Calu3 (cell line): Measurements from ENCODE around the gene DBET. TPM values are rescaled to one million over a fixed set of nuclear protein-coding genes. Genes with fewer than 3 reads are reported as not detected.
"Not testable (repeated sequence)": the region's sequence is repeated elsewhere in the genome, so short reads cannot be mapped to it uniquely, and the experiment has no call there.

ENCODE experiments used
- BruUV-seq: library from RNA; stranded (reverse); fragments of 400-500 nt; replicated peaks from 2 replicates; lab custom pipeline; 2021; lab: Mats Ljungman, UMichigan
- CTCF ChIA-PET: fragments of 300-600 bp; sonication (Branson Sonifier 250); formaldehyde crosslinking; loops from one replicate; lab custom pipeline; 2022; ENCODE audit warnings: antibody characterized with exemption; lab: Charles Lee
- DNase-seq: peaks from one replicate; pipeline ENCODE4 v3.0.0; 2022
- H3K27ac Mint-ChIP-seq: one replicate; pipeline ENCODE4 v1.8.0; 2022; ENCODE audit warnings: mixed read lengths; ENCODE audit not compliant: unreplicated experiment
- H3K27me3 Mint-ChIP-seq: one replicate; pipeline ENCODE4 v1.8.0; 2022; ENCODE audit warnings: mixed read lengths; ENCODE audit not compliant: unreplicated experiment
- H3K36me3 Mint-ChIP-seq: one replicate; pipeline ENCODE4 v1.8.0; 2022; ENCODE audit warnings: mild to moderate bottlenecking, moderate library complexity, mixed read lengths; ENCODE audit not compliant: insufficient read depth, unreplicated experiment
- H3K4me1 Mint-ChIP-seq: one replicate; pipeline ENCODE4 v1.8.0; 2022; ENCODE audit warnings: mild to moderate bottlenecking, low read depth, mixed read lengths; ENCODE audit not compliant: unreplicated experiment
- H3K4me3 Mint-ChIP-seq: one replicate; pipeline ENCODE4 v1.8.0; 2022; ENCODE audit warnings: mild to moderate bottlenecking, low read depth, moderate library complexity, mixed read lengths; ENCODE audit not compliant: unreplicated experiment
- H3K9me3 Mint-ChIP-seq: one replicate; pipeline ENCODE4 v1.8.0; 2022; ENCODE audit warnings: low read depth, mixed read lengths; ENCODE audit not compliant: unreplicated experiment
- intact Hi-C: fragments of 100-400 bp; cut with micrococcal nuclease; formaldehyde crosslinking; loops from one replicate; pipeline ENCODE4 v1.10.0; 2022; ENCODE audit not compliant: unreplicated experiment
- total RNA-seq: library from RNA; stranded (reverse); gene quantifications from 2 replicates; pipeline ENCODE4 v1.2.3, GENCODE V29; 2022

The DBET gene
- total RNA-seq, 1 experiment from 2014 or later = not detected

DNA sequence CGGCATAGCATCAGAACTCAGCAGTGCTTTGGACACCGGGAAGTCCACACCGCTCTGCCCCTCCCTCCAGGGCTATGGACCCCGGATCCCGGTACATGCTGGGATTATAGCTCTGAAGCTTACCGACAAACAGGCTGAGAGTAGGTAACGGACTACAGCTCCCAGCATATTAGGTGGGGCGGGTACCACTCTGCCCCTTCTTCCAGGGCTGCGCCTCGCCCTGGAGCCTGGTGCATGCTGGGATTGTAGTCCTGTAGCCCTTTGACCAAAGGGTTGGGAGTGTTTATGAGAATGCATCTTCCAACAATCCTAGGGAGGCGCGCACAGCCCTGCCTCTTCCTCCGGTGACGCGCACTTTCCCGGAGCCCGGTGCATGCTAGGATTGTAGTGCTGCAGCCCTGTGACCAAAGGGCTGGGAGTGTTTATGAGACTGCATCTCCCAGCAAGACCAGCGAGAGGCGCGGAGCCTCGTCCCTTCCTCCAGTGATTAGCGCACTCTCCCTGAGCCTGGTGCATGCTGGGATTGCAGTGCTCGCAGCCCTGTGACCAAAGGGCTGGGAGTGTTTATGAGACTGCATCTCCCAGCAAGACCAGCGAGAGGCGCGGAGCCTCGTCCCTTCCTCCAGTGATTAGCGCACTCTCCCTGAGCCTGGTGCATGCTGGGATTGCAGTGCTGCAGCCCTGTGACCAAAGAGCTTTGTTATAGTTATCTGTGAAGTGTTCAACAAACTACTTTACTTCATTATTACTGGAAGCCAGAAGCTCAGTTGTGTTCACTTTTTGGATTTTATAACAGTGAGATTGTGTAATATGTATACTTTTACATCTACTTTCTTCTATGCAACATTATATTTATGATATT, 14.7 kb upstream of the DBET start:
- H3K4me3 Mint-ChIP-seq, intact Hi-C loops, H3K9me3 Mint-ChIP-seq, DNase-seq, H3K27me3 Mint-ChIP-seq, H3K36me3 Mint-ChIP-seq, CTCF ChIA-PET, BruUV-seq, H3K27ac Mint-ChIP-seq, H3K4me1 Mint-ChIP-seq: not testable (repeated sequence)

DNA sequence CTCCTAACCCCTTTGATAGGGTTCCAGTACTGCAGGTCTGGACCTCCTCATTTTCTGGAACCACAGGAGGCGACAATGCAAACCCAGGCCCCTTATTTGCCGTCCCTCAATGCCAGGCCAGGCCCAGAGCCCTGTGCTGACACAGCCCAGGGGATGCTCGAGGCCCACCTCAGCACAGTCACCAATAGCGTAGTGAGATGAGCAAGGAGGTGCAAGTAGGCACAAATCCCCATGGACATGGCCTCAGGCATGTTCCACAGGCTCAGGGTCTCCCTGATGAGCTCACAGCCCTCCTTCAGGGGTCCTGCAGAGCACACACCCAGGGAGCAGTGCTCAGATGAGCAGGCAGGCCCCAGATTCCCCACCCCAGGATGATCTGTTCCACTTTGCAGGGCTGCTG, 5.3 kb upstream of the DBET start:
- BruUV-seq, CTCF ChIA-PET, H3K9me3 Mint-ChIP-seq, intact Hi-C loops, H3K4me1 Mint-ChIP-seq, H3K4me3 Mint-ChIP-seq, H3K36me3 Mint-ChIP-seq, H3K27ac Mint-ChIP-seq, H3K27me3 Mint-ChIP-seq, DNase-seq: not testable (repeated sequence)

DNA sequence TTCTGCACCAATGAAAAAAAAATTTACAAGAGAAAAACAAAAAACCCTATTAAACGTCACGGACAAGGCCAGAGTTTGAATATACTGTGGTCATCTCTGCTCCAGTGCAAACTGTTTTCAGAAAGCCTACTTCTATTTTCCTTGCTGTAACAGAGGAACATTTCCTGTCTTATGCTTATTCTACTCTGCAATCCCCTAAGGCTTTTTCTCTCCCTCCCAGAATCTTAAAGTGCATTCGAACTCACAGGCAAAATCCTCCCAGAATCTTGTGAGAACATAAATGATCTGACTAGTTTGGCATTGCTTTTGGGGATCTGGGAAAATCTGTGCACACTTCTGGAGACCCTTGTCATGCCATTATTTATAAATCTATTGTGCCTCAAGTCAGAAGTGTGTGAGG, 503 bp downstream of the DBET start:
- CTCF ChIA-PET, H3K27me3 Mint-ChIP-seq, DNase-seq, H3K36me3 Mint-ChIP-seq, H3K4me1 Mint-ChIP-seq, H3K4me3 Mint-ChIP-seq, H3K27ac Mint-ChIP-seq, intact Hi-C loops, H3K9me3 Mint-ChIP-seq, BruUV-seq: not testable (repeated sequence)

DNA sequence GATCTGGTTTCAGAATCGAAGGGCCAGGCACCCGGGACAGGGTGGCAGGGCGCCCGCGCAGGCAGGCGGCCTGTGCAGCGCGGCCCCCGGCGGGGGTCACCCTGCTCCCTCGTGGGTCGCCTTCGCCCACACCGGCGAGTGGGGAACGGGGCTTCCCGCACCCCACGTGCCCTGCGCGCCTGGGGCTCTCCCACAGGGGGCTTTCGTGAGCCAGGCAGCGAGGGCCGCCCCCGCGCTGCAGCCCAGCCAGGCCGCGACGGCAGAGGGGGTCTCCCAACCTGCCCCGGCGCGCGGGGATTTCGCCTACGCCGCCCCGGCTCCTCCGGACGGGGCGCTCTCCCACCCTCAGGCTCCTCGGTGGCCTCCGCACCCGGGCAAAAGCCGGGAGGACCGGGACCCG, 4.0 kb downstream of the DBET start:
- H3K27ac Mint-ChIP-seq, BruUV-seq, intact Hi-C loops, DNase-seq, H3K9me3 Mint-ChIP-seq, H3K27me3 Mint-ChIP-seq, H3K36me3 Mint-ChIP-seq, H3K4me3 Mint-ChIP-seq, H3K4me1 Mint-ChIP-seq, CTCF ChIA-PET: not testable (repeated sequence)

DNA sequence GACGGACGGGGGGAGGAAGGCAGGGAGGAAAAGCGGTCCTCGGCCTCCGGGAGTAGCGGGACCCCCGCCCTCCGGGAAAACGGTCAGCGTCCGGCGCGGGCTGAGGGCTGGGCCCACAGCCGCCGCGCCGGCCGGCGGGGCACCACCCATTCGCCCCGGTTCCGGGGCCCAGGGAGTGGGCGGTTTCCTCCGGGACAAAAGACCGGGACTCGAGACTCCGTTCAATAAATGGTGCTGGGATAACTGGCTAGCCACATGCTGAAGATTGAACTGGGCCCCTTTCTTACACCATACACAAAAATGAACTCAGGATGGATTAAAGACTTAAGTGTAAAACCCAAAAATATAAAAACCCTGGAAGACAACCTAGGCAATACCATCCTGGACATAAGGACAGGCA, 28.8 kb downstream of the DBET start:
- DNase-seq, H3K27me3 Mint-ChIP-seq, BruUV-seq, CTCF ChIA-PET, H3K36me3 Mint-ChIP-seq, H3K27ac Mint-ChIP-seq, intact Hi-C loops, H3K4me1 Mint-ChIP-seq, H3K4me3 Mint-ChIP-seq, H3K9me3 Mint-ChIP-seq: not testable (repeated sequence)

DNA sequence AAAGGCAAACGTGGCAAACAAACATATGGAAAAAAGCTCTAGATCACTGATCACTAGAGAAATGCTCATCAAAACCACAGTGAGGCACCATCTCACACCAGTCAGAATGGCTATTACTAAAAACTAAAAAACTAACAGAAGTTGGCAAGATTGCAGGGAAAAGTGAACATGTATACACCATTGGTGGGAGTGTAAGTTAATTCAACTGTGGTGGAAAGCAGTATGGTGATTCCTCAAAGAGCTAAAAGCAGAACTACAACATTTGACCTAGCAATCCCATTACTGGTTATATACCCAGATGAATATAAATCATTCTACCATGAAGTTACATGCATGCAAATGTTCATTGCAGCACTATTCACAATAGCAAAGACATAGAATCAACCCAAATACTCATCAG, 29.7 kb downstream of the DBET start:
- H3K4me3 Mint-ChIP-seq, H3K4me1 Mint-ChIP-seq, DNase-seq, H3K27me3 Mint-ChIP-seq, H3K36me3 Mint-ChIP-seq, BruUV-seq, intact Hi-C loops, CTCF ChIA-PET, H3K9me3 Mint-ChIP-seq, H3K27ac Mint-ChIP-seq: not testable (repeated sequence)

DNA sequence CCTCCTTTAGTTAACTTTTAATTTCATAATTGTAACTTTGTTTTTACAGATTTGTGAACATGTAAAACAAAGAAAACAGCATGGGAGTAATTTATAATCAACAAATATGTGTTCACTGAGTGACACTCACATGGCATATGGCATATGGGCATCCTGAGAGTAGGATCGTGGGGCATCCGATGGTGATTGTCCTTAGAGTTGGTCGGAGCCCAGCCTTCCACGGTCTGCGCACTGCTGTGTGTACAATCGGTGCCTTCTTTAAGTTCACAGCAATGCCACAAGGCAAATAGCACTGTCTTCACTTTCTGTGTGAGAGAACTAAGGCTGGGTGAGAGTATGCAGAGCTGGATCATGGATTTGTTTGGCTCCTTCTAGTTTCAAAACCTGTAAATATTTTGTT, 31.0 kb downstream of the DBET start:
- H3K9me3 Mint-ChIP-seq, H3K27me3 Mint-ChIP-seq, DNase-seq, H3K36me3 Mint-ChIP-seq, H3K4me3 Mint-ChIP-seq, H3K27ac Mint-ChIP-seq, intact Hi-C loops, H3K4me1 Mint-ChIP-seq, BruUV-seq, CTCF ChIA-PET: not testable (repeated sequence)

DNA sequence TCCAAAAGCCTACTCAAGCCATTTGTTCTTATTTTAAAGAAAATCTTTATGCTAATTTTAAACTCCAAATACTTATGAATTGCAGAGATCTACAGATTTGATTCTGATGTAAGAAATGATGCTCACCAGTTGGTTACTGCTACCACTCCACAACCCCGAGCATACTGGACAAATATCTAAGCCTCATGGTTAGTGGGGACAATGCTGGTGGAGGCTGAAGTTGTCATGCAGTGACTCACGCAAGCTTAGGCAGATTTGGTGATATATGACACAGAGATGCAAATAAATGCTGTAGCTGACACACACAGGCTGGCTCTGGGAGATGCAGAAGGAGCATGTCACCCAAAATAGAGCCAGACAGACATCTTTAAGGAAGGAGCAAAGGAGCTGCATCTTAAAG, 35.3 kb downstream of the DBET start:
- DNase-seq, H3K27me3 Mint-ChIP-seq, H3K9me3 Mint-ChIP-seq, CTCF ChIA-PET, H3K36me3 Mint-ChIP-seq, H3K27ac Mint-ChIP-seq, H3K4me3 Mint-ChIP-seq, H3K4me1 Mint-ChIP-seq, BruUV-seq, intact Hi-C loops: not testable (repeated sequence)

DNA sequence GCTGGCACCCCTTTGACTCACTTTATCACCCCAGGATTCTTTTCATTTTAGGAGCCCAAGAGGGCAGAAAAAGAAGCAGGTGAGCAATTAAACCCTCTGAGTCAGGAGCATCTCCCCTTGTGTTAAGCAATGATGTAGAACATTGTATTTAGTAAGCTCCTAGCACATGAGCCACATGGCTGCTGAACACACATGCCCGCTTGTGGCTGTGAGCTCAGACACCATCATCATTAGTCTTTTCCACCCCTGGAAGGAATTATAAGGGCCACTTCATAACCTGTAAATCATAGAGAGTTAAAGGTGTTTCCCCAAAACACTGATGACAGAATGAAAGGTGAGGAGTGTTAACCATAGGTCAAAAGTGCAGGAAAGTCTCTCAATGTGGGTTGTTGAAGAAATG, 37.2 kb downstream of the DBET start:
- H3K36me3 Mint-ChIP-seq, H3K27me3 Mint-ChIP-seq, H3K9me3 Mint-ChIP-seq, DNase-seq, CTCF ChIA-PET, H3K27ac Mint-ChIP-seq, BruUV-seq, H3K4me3 Mint-ChIP-seq, intact Hi-C loops, H3K4me1 Mint-ChIP-seq: not testable (repeated sequence)

DNA sequence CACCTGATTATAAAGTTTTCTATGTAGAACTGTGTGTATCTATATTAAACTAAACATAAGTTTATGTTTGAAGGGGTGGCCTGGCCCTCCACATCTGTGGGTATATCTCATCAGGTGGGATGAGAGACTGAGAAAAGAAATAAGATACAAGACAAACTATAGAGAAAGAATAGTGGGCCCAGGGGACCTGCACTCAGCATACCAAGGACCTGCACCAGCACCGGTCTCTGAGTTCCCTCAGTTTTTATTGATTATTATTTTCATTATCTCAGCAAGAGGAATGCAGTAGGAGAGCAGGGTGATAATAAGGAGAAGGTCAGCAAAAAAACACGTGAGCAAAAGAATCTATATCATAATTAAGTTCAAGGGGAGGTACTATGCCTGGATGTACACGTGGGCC, 41.9 kb downstream of the DBET start:
- H3K4me1 Mint-ChIP-seq, BruUV-seq, H3K36me3 Mint-ChIP-seq, H3K9me3 Mint-ChIP-seq, H3K27ac Mint-ChIP-seq, DNase-seq, intact Hi-C loops, H3K4me3 Mint-ChIP-seq, CTCF ChIA-PET, H3K27me3 Mint-ChIP-seq: not testable (repeated sequence)
